DOHH2 (cell line): Measurements from ENCODE around the gene FAM98B.

Experiments
- CTCF ChIP-seq: fragments of 200-600 bp; sonication (generic); IDR thresholded peaks from one replicate; pipeline ENCODE4 v1.5.1; 2014; ENCODE audit warnings: antibody characterized with exemption, mild to moderate bottlenecking, low read depth, low read length; ENCODE audit not compliant: poor library complexity, severe bottlenecking
- EZH2phosphoT487 ChIP-seq: fragments of 200-600 bp; sonication (generic); IDR thresholded peaks from 2 replicates; pipeline ENCODE4 v1.6.1; 2017; ENCODE audit warnings: borderline replicate concordance, mild to moderate bottlenecking, antibody characterized with exemption, low read length, moderate library complexity, mixed read lengths

- TF ChIP-seq CTCF, result no peak
- no peak for TF ChIP-seq EZH2phosphoT487
Observed at GRCh38 chr15:38454696-38455090, 766 bp downstream of the FAM98B start.
